Coronary artery (tissue), 2 donors: Measurements from ENCODE around the gene L3HYPDH.

Experiments used
- DNase-seq: peaks from one replicate; pipeline ENCODE4 v3.0.0-alpha.2; 2017; ENCODE audit warnings: low spot score
- H3K27ac ChIP-seq, 2 donors: fragments of 200-600 bp; sonication (generic); one replicate each; pipeline ENCODE4 v1.5.1; 2016 to 2019
- H3K4me3 ChIP-seq: fragments of 200-600 bp; sonication (generic); 2 replicates; pipeline ENCODE4 v1.5.1; 2016; ENCODE audit warnings: mild to moderate bottlenecking, moderate library complexity
- CTCF ChIP-seq: fragments of 200-600 bp; sonication (generic); IDR thresholded peaks from one replicate; pipeline ENCODE4 v1.5.1; 2019; ENCODE audit warnings: antibody characterized with exemption

The L3HYPDH gene

GRCh38 chr14:59492384-59492783, 8.2 kb upstream of the L3HYPDH start:
- DNase-seq, result no peak
- no peak for TF ChIP-seq CTCF
- H3K4me3 ChIP-seq, result no peak overlapping the region
- H3K27ac ChIP-seq, result no peak overlapping the region

GRCh38 chr14:59490756-59491155, 6.5 kb upstream of the L3HYPDH start:
- no peak overlapping the region for H3K4me3 ChIP-seq
- H3K27ac ChIP-seq, result no peak overlapping the region
- DNase-seq, result no peak
- TF ChIP-seq CTCF, result no peak

- H3K27ac ChIP-seq, result peak overlapping the region; percentile 96
- no peak for DNase-seq
Measured at GRCh38 chr14:59484639-59485175, 499 bp upstream of the L3HYPDH start.

GRCh38 chr14:59483363-59483762, 845 bp downstream of the L3HYPDH start:
- Histone ChIP-seq H3K27ac (peak overlapping the region; percentile 96), H3K4me3 (peak overlapping the region; percentile 94)
- TF ChIP-seq CTCF, result no peak
- no peak for DNase-seq

More at GRCh38 chr14:59484639-59485175, 499 bp upstream of the L3HYPDH start:
- peak overlapping the region; percentile 94 for H3K4me3 ChIP-seq
- no peak for TF ChIP-seq CTCF

GRCh38 chr14:59482541-59483331, 1.5 kb downstream of the L3HYPDH start:
- Histone ChIP-seq H3K4me3 (peak overlapping the region; percentile 94), H3K27ac (peak overlapping the region; percentile 96)
- DNase-seq, result no peak
- no peak for TF ChIP-seq CTCF

GRCh38 chr14:59481871-59482540, 2.2 kb downstream of the L3HYPDH start:
- TF ChIP-seq CTCF, result no peak
- Histone ChIP-seq H3K4me3 (peak overlapping the region; percentile 94), H3K27ac (peak overlapping the region; percentile 96)
- no peak for DNase-seq
